HepG2 (cell line): ENCODE results near the gene WDR54. TPM values are rescaled to one million over a fixed set of nuclear protein-coding genes. Genes with fewer than 3 reads are reported as not detected.

ENCODE experiments used
- GTF3A ChIP-seq: sonication (generic); formaldehyde crosslinking; conservative IDR thresholded peaks from 2 replicates; pipeline ENCODE4 v1.4.0; 2020; ENCODE audit warnings: mild to moderate bottlenecking, missing genetic modification reagents
- HOXA3 ChIP-seq: sonication (generic); formaldehyde crosslinking; IDR thresholded peaks from 2 replicates; pipeline ENCODE4 v1.5.0; 2020; ENCODE audit warnings: missing genetic modification reagents
- HOXA7 ChIP-seq: sonication (generic); formaldehyde crosslinking; IDR thresholded peaks from 2 replicates; pipeline ENCODE4 v1.8.1; 2022; ENCODE audit warnings: mild to moderate bottlenecking, missing genetic modification reagents, moderate library complexity
- KLF16 ChIP-seq, 2 experiments: sonication (generic) in 1 of 2; formaldehyde crosslinking in 1 of 2; IDR thresholded peaks; 2 replicates each; pipeline versions ENCODE4 v1.6.1 to v1.8.0; 2016 to 2023; ENCODE audit warnings: missing genetic modification reagents in 2 of 2, missing compliant biosample characterization in 1 of 2
- MTF2 ChIP-seq: sonication (generic); formaldehyde crosslinking; IDR thresholded peaks from 2 replicates; pipeline ENCODE4 v1.5.0; 2020; ENCODE audit warnings: missing genetic modification reagents, borderline replicate concordance
- NCOR1 ChIP-seq: fragments of 200-600 bp; sonication (generic); IDR thresholded peaks from 2 replicates; pipeline ENCODE4 v1.7.0; 2017; ENCODE audit warnings: antibody characterized with exemption, low read length, borderline replicate concordance
- NFRKB ChIP-seq: fragments of 450-650 bp; IDR thresholded peaks from 2 replicates; pipeline ENCODE4 v1.6.1; 2017
- NKX3-1 ChIP-seq: sonication (generic); formaldehyde crosslinking; IDR thresholded peaks from 2 replicates; pipeline ENCODE4 v1.5.0; 2020; ENCODE audit warnings: missing genetic modification reagents
- NONO ChIP-seq, 2 experiments: fragments of 450-650 bp in 1 of 2; sonication (generic) in 1 of 2; formaldehyde crosslinking in 1 of 2; IDR thresholded peaks in 1 of 2; conservative IDR thresholded peaks in 1 of 2; 2 replicates each; pipeline versions ENCODE4 v1.6.1 to v1.8.0; 2017 to 2022; ENCODE audit warnings: mild to moderate bottlenecking in 1 of 2, missing genetic modification reagents in 1 of 2, moderate library complexity in 1 of 2
- PHB2 ChIP-seq: fragments of 450-650 bp; IDR thresholded peaks from 2 replicates; pipeline ENCODE4 v1.6.1; 2018; ENCODE audit not compliant: partially characterized antibody
- PHF21A ChIP-seq: sonication (generic); formaldehyde crosslinking; IDR thresholded peaks from 2 replicates; pipeline ENCODE4 v1.5.0; 2020; ENCODE audit warnings: mild to moderate bottlenecking, missing genetic modification reagents
- RBFOX2 ChIP-seq: fragments of 200-400 bp; formaldehyde crosslinking; IDR thresholded peaks from 2 replicates; pipeline ENCODE4 v1.6.1; 2017; ENCODE audit warnings: low read depth, mild to moderate bottlenecking, low read length
- SAFB2 ChIP-seq: sonication (generic); formaldehyde crosslinking; IDR thresholded peaks from 2 replicates; pipeline ENCODE4 v1.5.1; 2020; ENCODE audit warnings: missing genetic modification reagents, low read depth, mild to moderate bottlenecking, borderline replicate concordance
- SNAPC4 ChIP-seq: sonication (generic); formaldehyde crosslinking; IDR thresholded peaks from 2 replicates; pipeline ENCODE4 v1.4.0; 2020; ENCODE audit warnings: mild to moderate bottlenecking, missing genetic modification reagents
- TARDBP ChIP-seq: sonication (generic); formaldehyde crosslinking; IDR thresholded peaks from 2 replicates; pipeline ENCODE4 v1.8.0; 2022; ENCODE audit warnings: mild to moderate bottlenecking, missing genetic modification reagents
- TBP ChIP-seq: sonication (generic); formaldehyde crosslinking; IDR thresholded peaks from 2 replicates; pipeline ENCODE4 v1.5.0; 2020; ENCODE audit warnings: missing genetic modification reagents
- TIGD3 ChIP-seq: sonication (generic); formaldehyde crosslinking; IDR thresholded peaks from 2 replicates; pipeline ENCODE4 v1.5.1; 2020; ENCODE audit warnings: mild to moderate bottlenecking, missing genetic modification reagents, borderline replicate concordance
- TSC22D2 ChIP-seq: sonication (generic); formaldehyde crosslinking; IDR thresholded peaks from 2 replicates; pipeline ENCODE4 v1.5.1; 2020; ENCODE audit warnings: missing genetic modification reagents, mild to moderate bottlenecking, borderline replicate concordance
- ZNF234 ChIP-seq: sonication (generic); formaldehyde crosslinking; conservative IDR thresholded peaks from 2 replicates; pipeline ENCODE4 v1.5.1; 2020; ENCODE audit warnings: mild to moderate bottlenecking, missing genetic modification reagents
- ZNF24 ChIP-seq: fragments of 450-650 bp; IDR thresholded peaks from 2 replicates; pipeline ENCODE4 v1.6.1; 2017; ENCODE audit warnings: antibody characterized with exemption, mild to moderate bottlenecking
- ZNF331 ChIP-seq: sonication (generic); formaldehyde crosslinking; IDR thresholded peaks from 2 replicates; pipeline ENCODE4 v1.4.0; 2020; ENCODE audit warnings: missing genetic modification reagents
- ZNF816 ChIP-seq: sonication (generic); formaldehyde crosslinking; IDR thresholded peaks from 2 replicates; pipeline ENCODE4 v1.8.0; 2022; ENCODE audit warnings: missing genetic modification reagents, mild to moderate bottlenecking, borderline replicate concordance
- ZSCAN25 ChIP-seq: sonication (generic); formaldehyde crosslinking; IDR thresholded peaks from 2 replicates; pipeline ENCODE4 v1.8.0; 2022; ENCODE audit warnings: mild to moderate bottlenecking, missing genetic modification reagents
- polyA plus RNA-seq, 8 experiments: library from polyadenylated mRNA; depleted of rRNA in 3 of 8; stranded (reverse) in 7 of 8; unstranded in 1 of 8; fragments of >200 nt; fragmentation: Illumina TruSeq in 4 of 8; extraction: Trizol in 4 of 8; gene quantifications; 2 replicates each; pipeline versions ENCODE4 v1.2.1 to v1.2.3, GENCODE V29; 2011 to 2016; ENCODE audit warnings: low read depth in 4 of 8, missing spikeins in 1 of 8, mixed read lengths in 1 of 8; ENCODE audit not compliant: insufficient read depth in 1 of 8
- total RNA-seq, 5 experiments: library from RNA; depleted of rRNA; stranded (reverse); fragments of >200 nt; fragmentation: Illumina TruSeq; extraction: Trizol; gene quantifications; 2 replicates each; pipeline ENCODE4 v1.2.3, GENCODE V29; 2016; ENCODE audit warnings: low read depth in 1 of 5

Gene WDR54
- total and polyA plus RNA-seq, 2 of the 13 experiments (the other 11 are each of a cell fraction or from before 2014, with no cell fraction given), result 2.0 to 17.3 TPM

DNA sequence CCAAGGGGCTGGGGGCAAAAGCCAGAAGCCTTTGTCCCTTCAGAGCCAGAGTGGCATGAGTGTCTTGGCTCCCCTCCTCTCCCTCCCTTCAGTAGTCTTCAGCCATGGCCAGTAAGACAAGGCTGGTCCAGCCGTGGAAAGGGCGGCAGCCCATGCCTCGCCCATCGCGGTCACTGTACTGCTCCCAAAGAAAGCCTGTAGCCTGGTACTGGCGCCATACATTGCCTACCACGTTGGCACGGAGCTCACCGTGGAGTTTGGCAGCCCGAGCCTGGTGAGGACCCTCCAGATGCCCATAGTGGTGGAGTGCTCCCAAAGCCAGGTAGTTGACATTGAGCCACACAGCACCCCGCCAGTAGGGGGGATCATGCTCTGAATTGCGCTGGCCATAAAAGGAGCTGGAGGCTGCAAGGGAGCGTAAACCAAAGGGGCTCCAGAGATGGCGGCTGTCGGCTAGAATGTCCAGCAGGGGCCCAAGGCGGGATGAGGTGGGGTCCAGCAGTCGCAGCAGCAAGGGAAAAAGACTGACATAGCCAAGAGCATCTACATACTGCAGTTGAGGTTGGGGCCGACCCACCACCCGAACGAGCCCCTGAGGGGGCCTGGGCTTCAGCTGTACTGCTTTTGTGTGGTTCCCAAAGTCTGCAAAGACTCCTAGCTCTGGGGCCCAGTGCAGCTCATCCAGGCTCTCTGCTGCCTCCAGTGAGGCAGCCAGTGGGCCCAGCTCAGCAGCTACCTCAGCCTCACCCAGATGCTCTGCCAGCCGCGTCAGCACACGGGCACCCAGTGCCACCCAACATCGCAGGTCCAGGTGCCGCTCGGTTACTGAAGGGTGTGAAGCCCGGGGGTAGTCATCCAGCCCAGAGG lies 39.9 kb downstream of the WDR54 start (continued):
- TF ChIP-seq SNAPC4, result no peak
- TF ChIP-seq KLF16 (CRISPR knock-in tag; IDR thresholded peaks at IDR 0.05), result no peak
- no peak for TF ChIP-seq ZSCAN25 (CRISPR knock-in tag)
- TF ChIP-seq PHB2, result no peak
- TF ChIP-seq SAFB2 (CRISPR knock-in tag), result peak; percentile 34; the same call in 1 of the 2 replicates
- TF ChIP-seq ZNF816, result no peak
- no peak for TF ChIP-seq ZNF331 (CRISPR knock-in tag)
- no peak for TF ChIP-seq HOXA7 (CRISPR knock-in tag)
- no peak for TF ChIP-seq TARDBP (CRISPR knock-in tag)
- TF ChIP-seq TIGD3 (CRISPR knock-in tag), result no peak
- TF ChIP-seq HOXA3, result peak; percentile 51
- no peak for TF ChIP-seq MTF2 (CRISPR knock-in tag)
- no peak for TF ChIP-seq NFRKB
- TF ChIP-seq ZNF24, result no peak
- TF ChIP-seq ZNF234 (CRISPR knock-in tag), result no peak
- no peak for TF ChIP-seq NONO (IDR thresholded peaks at IDR 0.05)
- no peak; the same call in 1 of the 2 replicates for TF ChIP-seq NONO (CRISPR knock-in tag; conservative IDR thresholded peaks at IDR 0.05)
- peak; percentile 74 for TF ChIP-seq RBFOX2
- no peak for TF ChIP-seq NCOR1
- TF ChIP-seq NKX3-1 (CRISPR knock-in tag), result 0 out of 2 replicates have a peak, but pooled peaks have one; percentile 21
- no peak for TF ChIP-seq TBP
- no peak for TF ChIP-seq PHF21A (CRISPR knock-in tag)
- TF ChIP-seq GTF3A (CRISPR knock-in tag), result no peak
- TF ChIP-seq TSC22D2 (CRISPR knock-in tag), result no peak
